Chondrocyte (in vitro differentiated cells): ENCODE results near the gene COTL1. TPM values are rescaled to one million over a fixed set of nuclear protein-coding genes. Genes with fewer than 3 reads are reported as not detected.
"Not testable (repeated sequence)": the region's sequence is repeated elsewhere in the genome, so short reads cannot be mapped to it uniquely, and the experiment has no call there.

Source experiments
- DNase-seq: peaks from one replicate; pipeline ENCODE4 v3.0.0; 2021; ENCODE audit warnings: mixed read lengths, low spot score
- H3K27ac Mint-ChIP-seq: one replicate; pipeline ENCODE4 v1.8.0; 2021; ENCODE audit warnings: mild to moderate bottlenecking, moderate library complexity, mixed read lengths; ENCODE audit not compliant: unreplicated experiment
- H3K27me3 Mint-ChIP-seq: 2 replicates; pipeline ENCODE4 v1.8.0; 2021; ENCODE audit warnings: low read depth, mixed read lengths
- H3K36me3 Mint-ChIP-seq: 2 replicates; pipeline ENCODE4 v1.8.0; 2021; ENCODE audit warnings: low read depth, mixed read lengths
- H3K4me1 Mint-ChIP-seq: 2 replicates; pipeline ENCODE4 v1.8.0; 2021; ENCODE audit warnings: low read depth, mild to moderate bottlenecking, mixed read lengths
- H3K4me3 Mint-ChIP-seq: one replicate; pipeline ENCODE4 v1.8.0; 2021; ENCODE audit warnings: mild to moderate bottlenecking, moderate library complexity, mixed read lengths; ENCODE audit not compliant: unreplicated experiment
- H3K9me3 Mint-ChIP-seq: 2 replicates; pipeline ENCODE4 v1.8.0; 2021; ENCODE audit warnings: low read depth, mixed read lengths
- total RNA-seq: library from RNA; stranded (reverse); gene quantifications from 3 replicates; pipeline ENCODE4 v1.2.1, GENCODE V29; 2021
- TF ChIP-seq, protein P1 (sequence below): fragments of 200-600 bp; sonication (generic); IDR thresholded peaks from 2 replicates; pipeline ENCODE4 v1.5.0; 2021; ENCODE audit warnings: antibody characterized with exemption, mild to moderate bottlenecking, moderate library complexity

Gene COTL1
- total RNA-seq, 1 donor from 2014 or later: 52.8 TPM

DNA sequence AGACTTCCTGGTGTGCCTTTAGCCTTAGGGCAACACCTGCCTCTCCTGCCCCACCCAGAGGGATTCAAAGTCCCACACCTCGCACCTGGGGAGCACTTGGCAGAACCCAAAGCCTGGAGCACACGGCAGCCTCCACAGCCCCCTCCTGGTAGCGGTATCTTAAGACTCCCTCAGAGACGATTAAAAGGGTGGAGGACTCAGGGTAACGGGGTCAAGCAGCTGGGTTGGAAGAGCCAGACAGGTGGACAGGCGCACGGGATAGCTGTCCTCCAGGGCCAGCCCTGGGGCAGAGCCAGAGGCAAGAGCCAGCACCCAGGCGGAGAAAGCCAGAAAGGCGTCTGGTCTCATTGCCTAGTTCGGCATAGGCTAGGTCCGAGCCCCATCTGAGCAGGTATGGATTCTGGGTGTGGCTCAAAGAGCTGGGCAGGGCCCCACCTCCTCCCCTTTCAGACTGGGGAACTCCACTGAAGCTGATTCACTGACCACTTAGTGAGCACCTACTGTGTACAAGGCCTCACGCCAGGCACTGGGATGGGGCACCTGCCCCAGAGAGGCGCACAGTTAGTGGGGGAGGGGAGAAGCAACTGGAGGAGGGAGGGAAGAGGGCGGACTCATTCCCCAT lies 58.5 kb downstream of the COTL1 start:
- Mint-ChIP-seq H3K4me1 (no peaks in the 10 kb centered on the region), H3K36me3 (peaks cover 4% of the 10 kb centered on the region), H3K27ac (no peak overlapping the region), H3K27me3 (peaks cover 7% of the 10 kb centered on the region), H3K4me3 (no peak overlapping the region), H3K9me3 (no peaks in the 10 kb centered on the region)
- DNase-seq: no peak
- TF ChIP-seq, protein P1, sequence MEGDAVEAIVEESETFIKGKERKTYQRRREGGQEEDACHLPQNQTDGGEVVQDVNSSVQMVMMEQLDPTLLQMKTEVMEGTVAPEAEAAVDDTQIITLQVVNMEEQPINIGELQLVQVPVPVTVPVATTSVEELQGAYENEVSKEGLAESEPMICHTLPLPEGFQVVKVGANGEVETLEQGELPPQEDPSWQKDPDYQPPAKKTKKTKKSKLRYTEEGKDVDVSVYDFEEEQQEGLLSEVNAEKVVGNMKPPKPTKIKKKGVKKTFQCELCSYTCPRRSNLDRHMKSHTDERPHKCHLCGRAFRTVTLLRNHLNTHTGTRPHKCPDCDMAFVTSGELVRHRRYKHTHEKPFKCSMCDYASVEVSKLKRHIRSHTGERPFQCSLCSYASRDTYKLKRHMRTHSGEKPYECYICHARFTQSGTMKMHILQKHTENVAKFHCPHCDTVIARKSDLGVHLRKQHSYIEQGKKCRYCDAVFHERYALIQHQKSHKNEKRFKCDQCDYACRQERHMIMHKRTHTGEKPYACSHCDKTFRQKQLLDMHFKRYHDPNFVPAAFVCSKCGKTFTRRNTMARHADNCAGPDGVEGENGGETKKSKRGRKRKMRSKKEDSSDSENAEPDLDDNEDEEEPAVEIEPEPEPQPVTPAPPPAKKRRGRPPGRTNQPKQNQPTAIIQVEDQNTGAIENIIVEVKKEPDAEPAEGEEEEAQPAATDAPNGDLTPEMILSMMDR: no peak

- not testable (repeated sequence) for H3K27ac Mint-ChIP-seq, H3K9me3 Mint-ChIP-seq, H3K27me3 Mint-ChIP-seq, H3K4me3 Mint-ChIP-seq, H3K36me3 Mint-ChIP-seq, H3K4me1 Mint-ChIP-seq, DNase-seq
Observed at GRCh38 chr16:84558850-84559249, 59.0 kb downstream of the COTL1 start.

DNA sequence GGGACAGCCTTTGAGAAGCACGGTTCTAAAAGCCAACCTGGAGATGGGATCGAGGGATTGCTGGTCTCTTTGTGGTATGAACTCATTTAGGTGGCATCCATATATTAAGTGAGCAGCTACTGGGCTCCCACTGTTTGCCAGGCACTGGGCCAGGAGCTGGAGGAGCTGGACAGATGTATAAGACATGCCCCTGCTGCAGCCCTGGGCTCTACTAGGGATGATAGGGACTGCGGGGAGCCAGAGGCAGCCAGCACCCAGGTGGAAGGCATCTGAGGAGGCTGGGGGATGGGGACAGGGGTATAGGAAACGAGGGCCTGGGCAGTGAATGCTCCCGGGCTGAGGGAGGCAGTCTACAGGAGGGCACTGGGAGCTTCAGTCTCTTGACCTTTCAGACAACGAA lies 60.4 kb downstream of the COTL1 start:
- Mint-ChIP-seq H3K9me3 (no peaks in the 10 kb centered on the region), H3K36me3 (peaks cover 4% of the 10 kb centered on the region), H3K27me3 (peaks cover 7% of the 10 kb centered on the region), H3K4me1 (no peaks in the 10 kb centered on the region), H3K4me3 (no peak overlapping the region), H3K27ac (no peak overlapping the region)
- TF ChIP-seq, protein P1: no peak
- no peak for DNase-seq

DNA sequence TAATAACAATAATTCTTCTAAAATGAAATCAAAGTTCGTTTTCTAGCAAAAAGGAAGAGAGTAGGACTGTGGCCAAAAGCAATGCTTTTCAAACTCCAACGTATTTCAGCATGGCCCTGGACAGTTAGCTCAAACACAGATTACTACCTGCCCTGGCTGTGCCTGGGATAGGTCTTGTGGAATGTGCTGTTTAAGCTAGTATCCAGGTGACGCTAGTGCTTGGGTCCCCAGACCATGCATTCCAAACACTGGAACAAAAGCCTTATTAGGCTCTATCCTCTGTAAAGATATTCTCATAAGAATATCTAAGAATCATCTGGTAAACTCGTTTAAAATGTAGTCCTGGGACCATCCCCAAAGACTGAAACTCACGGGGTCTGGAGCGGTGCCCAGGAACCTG lies 60.8 kb downstream of the COTL1 start:
- Mint-ChIP-seq H3K27ac (no peak overlapping the region), H3K27me3 (peaks cover 7% of the 10 kb centered on the region)
- TF ChIP-seq, protein P1: no peak

GRCh38 chr16:84555418-84556196 lies 62.3 kb downstream of the COTL1 start:
- TF ChIP-seq, protein P1: no peak
- DNase-seq: no peak
- Mint-ChIP-seq H3K27me3 (peaks cover 7% of the 10 kb centered on the region), H3K4me3 (no peak overlapping the region), H3K27ac (no peak overlapping the region), H3K9me3 (no peaks in the 10 kb centered on the region), H3K4me1 (no peaks in the 10 kb centered on the region), H3K36me3 (peaks cover 4% of the 10 kb centered on the region)

More for the DNA sequence above, 60.8 kb downstream of the COTL1 start:
- H3K4me3 Mint-ChIP-seq: no peak overlapping the region
- no peak for DNase-seq
- H3K36me3 Mint-ChIP-seq: peaks cover 4% of the 10 kb centered on the region
- no peaks in the 10 kb centered on the region for H3K9me3 Mint-ChIP-seq
- H3K4me1 Mint-ChIP-seq: no peaks in the 10 kb centered on the region
